GM12878 (cell line): ENCODE data around the gene FAS. TPM values are rescaled to one million over a fixed set of nuclear protein-coding genes. Genes with fewer than 3 reads are reported as not detected.

ENCODE experiments used
- ATF7 ChIP-seq: fragments of 450-650 bp; IDR thresholded peaks from 2 replicates; pipeline ENCODE4 v1.6.1; 2016; ENCODE audit warnings: low read depth, mild to moderate bottlenecking
- CBX3 ChIP-seq: fragments of 200-600 bp; sonication (generic); IDR thresholded peaks from 2 replicates; pipeline ENCODE4 v1.6.1; 2016; ENCODE audit warnings: low read depth, borderline replicate concordance
- EGR1 ChIP-seq, 2 experiments: IDR thresholded peaks; 1 replicate in 1 of 2; 2 replicates in 1 of 2; pipeline ENCODE4 v1.6.1; 2011 to 2012; ENCODE audit warnings: low read depth in 2 of 2, low read length in 2 of 2, borderline replicate concordance in 1 of 2, mild to moderate bottlenecking in 1 of 2, moderate library complexity in 1 of 2
- ETV6 ChIP-seq, 2 experiments: fragments of 450-650 bp in 1 of 2; IDR thresholded peaks in 1 of 2; conservative IDR thresholded peaks in 1 of 2; 2 replicates each; pipeline ENCODE4 v1.6.1; 2014; ENCODE audit warnings: antibody characterized with exemption in 1 of 2, borderline replicate concordance in 1 of 2, low read depth in 1 of 2, mild to moderate bottlenecking in 1 of 2, moderate library complexity in 1 of 2
- IKZF1 ChIP-seq: fragments of 450-650 bp; conservative IDR thresholded peaks from 2 replicates; pipeline ENCODE4 v1.6.1; 2017; ENCODE audit warnings: antibody characterized with exemption, mild to moderate bottlenecking
- IKZF2 ChIP-seq, 2 experiments: fragments of 450-650 bp; IDR thresholded peaks; 2 replicates each; pipeline ENCODE4 v1.6.1; 2017; ENCODE audit warnings: mild to moderate bottlenecking in 2 of 2, moderate library complexity in 2 of 2
- IRF4 ChIP-seq: IDR thresholded peaks from 2 replicates; pipeline ENCODE4 v1.6.1; 2011; ENCODE audit warnings: low read depth, low read length
- JUNB ChIP-seq: IDR thresholded peaks from 2 replicates; pipeline ENCODE4 v1.6.1; 2016; ENCODE audit warnings: antibody characterized with exemption, mild to moderate bottlenecking
- NFIC ChIP-seq: IDR thresholded peaks from 2 replicates; pipeline ENCODE4 v1.6.1; 2012; ENCODE audit warnings: low read depth, mild to moderate bottlenecking, inconsistent platforms, low read length, moderate library complexity
- POLR2AphosphoS2 ChIP-seq: IDR thresholded peaks from 2 replicates; pipeline ENCODE4 v1.6.1; 2011; ENCODE audit warnings: low read depth, mild to moderate bottlenecking, low read length, improper control_type of control experiment, moderate library complexity
- POLR2AphosphoS5 ChIP-seq: IDR thresholded peaks from 2 replicates; pipeline ENCODE4 v1.6.1; 2011; ENCODE audit warnings: mild to moderate bottlenecking, low read length, inconsistent platforms
- RUNX3 ChIP-seq: IDR thresholded peaks from 2 replicates; pipeline ENCODE4 v1.6.1; 2012; ENCODE audit warnings: low read length, inconsistent platforms
- SIN3A ChIP-seq: IDR thresholded peaks from 2 replicates; pipeline ENCODE4 v1.6.1; 2012; ENCODE audit warnings: low read depth, low read length, improper control_type of control experiment
- SP1 ChIP-seq: IDR thresholded peaks from one replicate; pipeline ENCODE4 v1.6.1; 2011; ENCODE audit warnings: low read depth, low read length
- STAT1 ChIP-seq: fragments of 450-650 bp; conservative IDR thresholded peaks from 2 replicates; pipeline ENCODE4 v1.6.1; 2014; ENCODE audit warnings: antibody characterized with exemption, mild to moderate bottlenecking
- TARDBP ChIP-seq: IDR thresholded peaks from 2 replicates; pipeline ENCODE4 v1.6.1; 2016; ENCODE audit warnings: borderline replicate concordance
- TCF3 ChIP-seq: IDR thresholded peaks from 2 replicates; pipeline ENCODE4 v1.6.1; 2012; ENCODE audit warnings: low read depth, mild to moderate bottlenecking, low read length, borderline replicate concordance; ENCODE audit not compliant: insufficient read depth
- ZZZ3 ChIP-seq: IDR thresholded peaks from 2 replicates; pipeline ENCODE4 v1.6.1; 2011; ENCODE audit warnings: low read depth; ENCODE audit not compliant: control insufficient read depth, insufficient read length
- polyA plus RNA-seq, 11 experiments: library from polyadenylated mRNA; depleted of rRNA in 4 of 11; unstranded in 6 of 11; stranded (reverse) in 5 of 11; fragments of >200 nt; fragmentation: Nextera tagmentation in 4 of 11; fragmentation: Illumina TruSeq in 1 of 11; extraction: Ambion mirVana in 4 of 11; extraction: Trizol in 1 of 11; gene quantifications; 1 replicate in 1 of 11; 2 replicates in 10 of 11; pipeline versions ENCODE4 v1.2.1 to v1.2.3, GENCODE V29; 2011 to 2016; ENCODE audit warnings: inconsistent platforms in 2 of 11, missing spikeins in 2 of 11, low read depth in 1 of 11
- total RNA-seq, 4 experiments: library from RNA; depleted of rRNA in 3 of 4; stranded (reverse); fragments of >200 nt in 3 of 4; fragmentation: Illumina TruSeq in 1 of 4; extraction: Trizol in 1 of 4; gene quantifications; 2 replicates each; pipeline versions ENCODE4 v1.2.1 to v1.2.3, GENCODE V29; 2013 to 2021
- TF ChIP-seq, protein P1 (sequence below), 3 experiments: IDR thresholded peaks in 2 of 3; conservative IDR thresholded peaks in 1 of 3; 2 replicates each; pipeline ENCODE4 v1.5.1; 2011; ENCODE audit warnings: low read depth in 3 of 3, low read length in 3 of 3, mild to moderate bottlenecking in 3 of 3, control low read depth in 2 of 3, moderate library complexity in 2 of 3, inconsistent platforms in 1 of 3, mixed read lengths in 1 of 3; ENCODE audit not compliant: control insufficient read depth in 2 of 3, insufficient read depth in 1 of 3; ENCODE audit errors: extremely low read depth in 1 of 3
- TF ChIP-seq, protein P2 (sequence below): fragments of 450-650 bp; IDR thresholded peaks from 2 replicates; pipeline ENCODE4 v1.6.1; 2017; ENCODE audit warnings: mild to moderate bottlenecking, moderate library complexity
- TF ChIP-seq, protein P3 (sequence below): fragments of 450-650 bp; IDR thresholded peaks from 2 replicates; pipeline ENCODE4 v1.6.1; 2016; ENCODE audit warnings: mild to moderate bottlenecking

Gene FAS
- total and polyA plus RNA-seq, 10 of the 15 experiments (the other 5 are each of a cell fraction or from before 2014, with no cell fraction given), result 50.1 to 147 (median 69.9) TPM

DNA sequence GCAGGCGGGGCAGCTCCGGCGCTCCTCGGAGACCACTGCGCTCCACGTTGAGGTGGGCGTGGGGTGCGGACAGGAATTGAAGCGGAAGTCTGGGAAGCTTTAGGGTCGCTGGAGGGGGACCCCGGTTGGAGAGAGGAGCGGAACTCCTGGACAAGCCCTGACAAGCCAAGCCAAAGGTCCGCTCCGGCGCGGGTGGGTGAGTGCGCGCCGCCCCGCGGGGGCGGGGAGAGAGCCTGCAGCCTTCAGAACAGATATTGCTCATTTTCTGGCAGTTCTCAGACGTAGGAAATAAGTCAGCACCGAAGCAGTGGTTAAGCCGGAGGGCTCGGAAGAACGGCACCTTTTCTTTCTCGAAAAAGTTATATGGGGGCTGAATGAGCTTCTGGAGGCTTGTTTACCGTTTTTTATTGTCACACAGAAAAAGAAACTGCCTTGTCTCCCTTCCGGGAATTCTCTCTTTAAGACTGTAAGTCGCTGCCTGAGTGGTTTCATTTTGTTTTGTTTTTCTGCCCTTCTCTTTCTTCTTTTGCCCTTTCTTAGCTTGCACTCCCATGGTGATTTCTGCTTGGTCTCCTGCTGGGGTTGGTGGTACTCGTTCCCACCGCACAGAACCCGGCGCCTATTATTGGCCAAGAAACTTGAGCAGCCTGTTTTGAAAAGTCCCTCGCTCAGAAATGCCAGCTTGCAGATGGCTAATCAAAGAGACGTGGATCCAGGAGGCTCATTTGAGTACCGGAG lies 732 bp downstream of the FAS start (continued):
- TF ChIP-seq ZZZ3, result no peak
- TF ChIP-seq, protein P1, sequence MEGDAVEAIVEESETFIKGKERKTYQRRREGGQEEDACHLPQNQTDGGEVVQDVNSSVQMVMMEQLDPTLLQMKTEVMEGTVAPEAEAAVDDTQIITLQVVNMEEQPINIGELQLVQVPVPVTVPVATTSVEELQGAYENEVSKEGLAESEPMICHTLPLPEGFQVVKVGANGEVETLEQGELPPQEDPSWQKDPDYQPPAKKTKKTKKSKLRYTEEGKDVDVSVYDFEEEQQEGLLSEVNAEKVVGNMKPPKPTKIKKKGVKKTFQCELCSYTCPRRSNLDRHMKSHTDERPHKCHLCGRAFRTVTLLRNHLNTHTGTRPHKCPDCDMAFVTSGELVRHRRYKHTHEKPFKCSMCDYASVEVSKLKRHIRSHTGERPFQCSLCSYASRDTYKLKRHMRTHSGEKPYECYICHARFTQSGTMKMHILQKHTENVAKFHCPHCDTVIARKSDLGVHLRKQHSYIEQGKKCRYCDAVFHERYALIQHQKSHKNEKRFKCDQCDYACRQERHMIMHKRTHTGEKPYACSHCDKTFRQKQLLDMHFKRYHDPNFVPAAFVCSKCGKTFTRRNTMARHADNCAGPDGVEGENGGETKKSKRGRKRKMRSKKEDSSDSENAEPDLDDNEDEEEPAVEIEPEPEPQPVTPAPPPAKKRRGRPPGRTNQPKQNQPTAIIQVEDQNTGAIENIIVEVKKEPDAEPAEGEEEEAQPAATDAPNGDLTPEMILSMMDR (IDR thresholded peaks at IDR 0.05 in 2 of 3, conservative IDR thresholded peaks at IDR 0.05 in 1 of 3; ENCODE audit: control insufficient read depth in 2 of 3, extremely low read depth in 1 of 3, insufficient read depth in 1 of 3, low read depth in 3 of 3, low read length in 3 of 3), result peak in 2 of 3 experiments; percentile 7 to 16; a peak in 1 of 6 replicates
- no peak for TF ChIP-seq STAT1
- TF ChIP-seq TARDBP, result peak; percentile 53; the same call in 1 of the 2 replicates
- TF ChIP-seq TCF3, result no peak
- TF ChIP-seq JUNB, result peak; percentile 17
- no peak for TF ChIP-seq CBX3
- peak; percentile 73; the same call in 1 of the 2 replicates for TF ChIP-seq POLR2AphosphoS2
- peak; percentile 21; the same call in 1 of the 2 replicates for TF ChIP-seq ATF7
- TF ChIP-seq, protein P2, sequence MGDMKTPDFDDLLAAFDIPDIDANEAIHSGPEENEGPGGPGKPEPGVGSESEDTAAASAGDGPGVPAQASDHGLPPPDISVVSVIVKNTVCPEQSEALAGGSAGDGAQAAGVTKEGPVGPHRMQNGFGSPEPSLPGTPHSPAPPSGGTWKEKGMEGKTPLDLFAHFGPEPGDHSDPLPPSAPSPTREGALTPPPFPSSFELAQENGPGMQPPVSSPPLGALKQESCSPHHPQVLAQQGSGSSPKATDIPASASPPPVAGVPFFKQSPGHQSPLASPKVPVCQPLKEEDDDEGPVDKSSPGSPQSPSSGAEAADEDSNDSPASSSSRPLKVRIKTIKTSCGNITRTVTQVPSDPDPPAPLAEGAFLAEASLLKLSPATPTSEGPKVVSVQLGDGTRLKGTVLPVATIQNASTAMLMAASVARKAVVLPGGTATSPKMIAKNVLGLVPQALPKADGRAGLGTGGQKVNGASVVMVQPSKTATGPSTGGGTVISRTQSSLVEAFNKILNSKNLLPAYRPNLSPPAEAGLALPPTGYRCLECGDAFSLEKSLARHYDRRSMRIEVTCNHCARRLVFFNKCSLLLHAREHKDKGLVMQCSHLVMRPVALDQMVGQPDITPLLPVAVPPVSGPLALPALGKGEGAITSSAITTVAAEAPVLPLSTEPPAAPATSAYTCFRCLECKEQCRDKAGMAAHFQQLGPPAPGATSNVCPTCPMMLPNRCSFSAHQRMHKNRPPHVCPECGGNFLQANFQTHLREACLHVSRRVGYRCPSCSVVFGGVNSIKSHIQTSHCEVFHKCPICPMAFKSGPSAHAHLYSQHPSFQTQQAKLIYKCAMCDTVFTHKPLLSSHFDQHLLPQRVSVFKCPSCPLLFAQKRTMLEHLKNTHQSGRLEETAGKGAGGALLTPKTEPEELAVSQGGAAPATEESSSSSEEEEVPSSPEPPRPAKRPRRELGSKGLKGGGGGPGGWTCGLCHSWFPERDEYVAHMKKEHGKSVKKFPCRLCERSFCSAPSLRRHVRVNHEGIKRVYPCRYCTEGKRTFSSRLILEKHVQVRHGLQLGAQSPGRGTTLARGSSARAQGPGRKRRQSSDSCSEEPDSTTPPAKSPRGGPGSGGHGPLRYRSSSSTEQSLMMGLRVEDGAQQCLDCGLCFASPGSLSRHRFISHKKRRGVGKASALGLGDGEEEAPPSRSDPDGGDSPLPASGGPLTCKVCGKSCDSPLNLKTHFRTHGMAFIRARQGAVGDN, result 0 out of 2 replicates have a peak, but pooled peaks have one; percentile 29
- TF ChIP-seq RUNX3, result peak; percentile 45; the same call in 1 of the 2 replicates
- TF ChIP-seq IKZF2 (IDR thresholded peaks at IDR 0.05), result peak in 1 of 2 experiments; percentile 37; a peak in 1 of 4 replicates
- peak; percentile 82 for TF ChIP-seq POLR2AphosphoS5
- peak; percentile 16 for TF ChIP-seq SP1
- peak; percentile 75 for TF ChIP-seq IKZF1
- TF ChIP-seq IRF4, result no peak
- TF ChIP-seq, protein P3, sequence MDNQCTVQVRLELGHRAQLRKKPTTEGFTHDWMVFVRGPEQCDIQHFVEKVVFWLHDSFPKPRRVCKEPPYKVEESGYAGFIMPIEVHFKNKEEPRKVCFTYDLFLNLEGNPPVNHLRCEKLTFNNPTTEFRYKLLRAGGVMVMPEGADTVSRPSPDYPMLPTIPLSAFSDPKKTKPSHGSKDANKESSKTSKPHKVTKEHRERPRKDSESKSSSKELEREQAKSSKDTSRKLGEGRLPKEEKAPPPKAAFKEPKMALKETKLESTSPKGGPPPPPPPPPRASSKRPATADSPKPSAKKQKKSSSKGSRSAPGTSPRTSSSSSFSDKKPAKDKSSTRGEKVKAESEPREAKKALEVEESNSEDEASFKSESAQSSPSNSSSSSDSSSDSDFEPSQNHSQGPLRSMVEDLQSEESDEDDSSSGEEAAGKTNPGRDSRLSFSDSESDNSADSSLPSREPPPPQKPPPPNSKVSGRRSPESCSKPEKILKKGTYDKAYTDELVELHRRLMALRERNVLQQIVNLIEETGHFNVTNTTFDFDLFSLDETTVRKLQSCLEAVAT, result peak; percentile 93
- peak; percentile 85 for TF ChIP-seq SIN3A
- 0 out of 2 replicates have a peak, but pooled peaks have one; percentile 30 for TF ChIP-seq NFIC
- peak in 1 of 2 experiments; percentile 95; a peak in 2 of 3 replicates for TF ChIP-seq EGR1 (IDR thresholded peaks at IDR 0.05; ENCODE audit: borderline replicate concordance in 1 of 2, low read depth in 2 of 2, low read length in 2 of 2)
- TF ChIP-seq ETV6 (conservative IDR thresholded peaks at IDR 0.05 in 1 of 2, IDR thresholded peaks at IDR 0.05 in 1 of 2; ENCODE audit: borderline replicate concordance in 1 of 2, low read depth in 1 of 2), result 0 out of 4 replicates have a peak, but pooled peaks of 1 of the 2 experiments have one; percentile 30
